B cell (primary cell): ENCODE results near the gene IER3. TPM values are rescaled to one million over a fixed set of nuclear protein-coding genes. Genes with fewer than 3 reads are reported as not detected.
A peak's percentile ranks its signal among the peaks of the same experiment; 100 is the strongest.

Source experiments
- ATAC-seq: fragments of 200-7000 bp; cut with Tn5 transposase; one replicate; pipeline ENCODE4 v1.10.0; 2021; ENCODE audit warnings: low read depth, mild to moderate bottlenecking, moderate number of reproducible peaks, moderate library complexity
- CTCF ChIA-PET: fragments of 350-600 bp; sonication (Branson Sonifier 250); formaldehyde crosslinking; loops from one replicate; lab custom pipeline; 2021; ENCODE audit warnings: antibody characterized with exemption, inconsistent platforms; lab: Charles Lee
- POLR2A ChIA-PET: fragments of 350-600 bp; sonication (Branson Sonifier 250); formaldehyde crosslinking; loops from one replicate; lab custom pipeline; 2021; ENCODE audit warnings: antibody characterized with exemption; lab: Charles Lee
- DNase-seq: peaks from one replicate; pipeline ENCODE4 v3.0.0; 2013
- H2AFZ ChIP-seq: 2 replicates; pipeline ENCODE4 v1.6.1; 2012; ENCODE audit warnings: mild to moderate bottlenecking, low read depth, low read length; ENCODE audit not compliant: insufficient read depth, poor library complexity, severe bottlenecking
- H3K27ac ChIP-seq, 2 donors: 1 replicate in 1 of 2; 2 replicates in 1 of 2; pipeline ENCODE4 v1.5.1; 2012 to 2013; ENCODE audit warnings: low read length in 2 of 2, mild to moderate bottlenecking in 2 of 2, moderate library complexity in 1 of 2
- H3K27me3 ChIP-seq, 4 experiments: fragments of 200-600 bp in 1 of 4; sonication (generic) in 1 of 4; replicated peaks in 1 of 4; 1 replicate in 2 of 4; 2 replicates in 2 of 4; pipeline versions ENCODE4 v1.6.1 to v1.7.0; 2013 to 2016; ENCODE audit warnings: low read length in 3 of 4, mild to moderate bottlenecking in 2 of 4, mixed read lengths in 1 of 4, moderate library complexity in 1 of 4; ENCODE audit not compliant: insufficient read depth in 4 of 4, control insufficient read depth in 3 of 4; ENCODE audit errors: control extremely low read depth in 1 of 4
- H3K36me3 ChIP-seq, 2 experiments: replicated peaks in 1 of 2; 1 replicate in 1 of 2; 2 replicates in 1 of 2; pipeline versions ENCODE4 v1.6.1 to v1.7.1; 2013; ENCODE audit warnings: low read length in 1 of 2; ENCODE audit not compliant: insufficient read depth in 2 of 2, control insufficient read depth in 1 of 2; ENCODE audit errors: control extremely low read depth in 1 of 2, extremely low read depth in 1 of 2
- H3K4me1 ChIP-seq, 2 donors: fragments of 200-600 bp in 1 of 2; sonication (generic) in 1 of 2; 1 replicate in 1 of 2; 2 replicates in 1 of 2; pipeline versions ENCODE4 v1.5.1 to v1.6.1; 2013 to 2017; ENCODE audit warnings: low read length in 2 of 2; ENCODE audit not compliant: control insufficient read depth in 2 of 2, insufficient read depth in 2 of 2
- H3K4me2 ChIP-seq: replicated peaks from 2 replicates; pipeline ENCODE3; 2012; ENCODE audit warnings: mild to moderate bottlenecking, low read depth, low read length; ENCODE audit not compliant: poor library complexity, severe bottlenecking
- H3K4me3 ChIP-seq, 5 experiments: fragments of 200-600 bp in 1 of 5; sonication (generic) in 1 of 5; 1 replicate in 3 of 5; 2 replicates in 2 of 5; pipeline versions ENCODE4 v1.5.1 to v1.7.0; 2011 to 2016; ENCODE audit warnings: low read length in 4 of 5, mild to moderate bottlenecking in 4 of 5, low read depth in 2 of 5, control low read depth in 1 of 5, moderate library complexity in 1 of 5; ENCODE audit not compliant: insufficient read depth in 1 of 5; ENCODE audit errors: control extremely low read depth in 1 of 5, extremely low read depth in 1 of 5
- H3K79me2 ChIP-seq: fragments of 200-600 bp; sonication (generic); one replicate; pipeline ENCODE4 v1.6.0; 2016; ENCODE audit warnings: low read length; ENCODE audit not compliant: control insufficient read depth, insufficient read depth
- H3K9ac ChIP-seq: fragments of 200-600 bp; sonication (generic); 2 replicates; pipeline ENCODE4 v1.6.1; 2017; ENCODE audit warnings: mild to moderate bottlenecking, low read length, moderate library complexity
- H3K9me3 ChIP-seq, 3 donors: one replicate each; pipeline versions ENCODE4 v1.6.1 to v1.7.1; 2013; ENCODE audit warnings: low read length in 2 of 3; ENCODE audit not compliant: control insufficient read depth in 2 of 3, insufficient read depth in 1 of 3; ENCODE audit errors: control extremely low read depth in 1 of 3
- H4K20me1 ChIP-seq: 2 replicates; pipeline ENCODE4 v1.6.0; 2012; ENCODE audit warnings: mild to moderate bottlenecking, low read length; ENCODE audit not compliant: insufficient read depth, control insufficient read depth, poor library complexity, severe bottlenecking
- H3K27ac Mint-ChIP-seq: one replicate; pipeline ENCODE4 v1.8.0; 2021; ENCODE audit warnings: mixed read lengths
- H3K27me3 Mint-ChIP-seq: one replicate; pipeline ENCODE4 v1.8.0; 2021; ENCODE audit warnings: mixed read lengths
- H3K4me1 Mint-ChIP-seq: one replicate; pipeline ENCODE4 v1.8.0; 2021; ENCODE audit warnings: mixed read lengths
- H3K4me3 Mint-ChIP-seq: one replicate; pipeline ENCODE4 v1.8.0; 2021; ENCODE audit warnings: mixed read lengths
- H3K9me3 Mint-ChIP-seq: one replicate; pipeline ENCODE4 v1.8.0; 2022; ENCODE audit warnings: mixed read lengths; ENCODE audit not compliant: insufficient read depth
- EZH2 ChIP-seq: IDR thresholded peaks from 2 replicates; pipeline ENCODE4 v1.6.1; 2012; ENCODE audit warnings: borderline replicate concordance, low read depth, mild to moderate bottlenecking, moderate library complexity, low read length; ENCODE audit not compliant: insufficient read depth, poor library complexity, severe bottlenecking
- WGBS: methylation state at CpG from one replicate; pipeline ENCODE4 v1.1.5; 2013; ENCODE audit warnings: missing lambda C conversion rate; ENCODE audit not compliant: insufficient coverage; 5-methylcytosine and 5-hydroxymethylcytosine counted together
- intact Hi-C: fragments of 100-400 bp; cut with micrococcal nuclease; formaldehyde crosslinking; loops from one replicate; pipeline ENCODE4 v1.10.0; 2022
- polyA plus RNA-seq: library from polyadenylated mRNA; depleted of rRNA; stranded (reverse); fragments of >200 nt; gene quantifications from 2 replicates; pipeline ENCODE4 v1.2.3, GENCODE V29; 2012
- total RNA-seq, 2 donors: library from RNA; stranded (reverse); fragments of 120-200 nt in 1 of 2; gene quantifications; 1 replicate in 1 of 2; 2 replicates in 1 of 2; pipeline versions ENCODE4 v1.2.3 to v1.2.4, GENCODE V29; 2013 to 2022
- TF ChIP-seq, protein P1 (sequence below): fragments of 200-600 bp; IDR thresholded peaks from one replicate; pipeline ENCODE4 v1.8.0; 2022; ENCODE audit warnings: antibody characterized with exemption, mild to moderate bottlenecking

IER3 gene
- total and polyA plus RNA-seq, 2 donors (not counting 1 experiment from before 2014, with no cell fraction given): 3.7 to 4.2 TPM

- Histone ChIP-seq H4K20me1 (peaks cover 40% of the 10 kb centered on the region), H3K4me2 (no peak overlapping the region), H3K27me3 (no peaks in the 10 kb centered on the region), H3K4me1 (peaks cover 22 to 30% of the 10 kb centered on the region in 2 donors), H3K79me2 (peaks cover 89% of the 10 kb centered on the region), H3K36me3 (peaks cover 6 to 60% of the 10 kb centered on the region in 2 experiments), H3K27ac (peak overlapping the region in 1 of 2 donors; percentile 37), H3K4me3 (no peak overlapping the region), H3K9me3 (no peaks in the 10 kb centered on the region), H2AFZ (no peak overlapping the region), H3K9ac (no peak overlapping the region)
- Mint-ChIP-seq H3K27me3 (no peaks in the 10 kb centered on the region), H3K4me3 (no peak overlapping the region), H3K27ac (peak overlapping the region; percentile 38), H3K4me1 (peaks cover 48% of the 10 kb centered on the region), H3K9me3 (no peaks in the 10 kb centered on the region)
- ATAC-seq (no peak), DNase-seq (no peak)
- 89% methylated on average over 7 of the region's 11 CpGs for WGBS
- intact Hi-C loops: no loop called here
- TF ChIP-seq, protein P1, sequence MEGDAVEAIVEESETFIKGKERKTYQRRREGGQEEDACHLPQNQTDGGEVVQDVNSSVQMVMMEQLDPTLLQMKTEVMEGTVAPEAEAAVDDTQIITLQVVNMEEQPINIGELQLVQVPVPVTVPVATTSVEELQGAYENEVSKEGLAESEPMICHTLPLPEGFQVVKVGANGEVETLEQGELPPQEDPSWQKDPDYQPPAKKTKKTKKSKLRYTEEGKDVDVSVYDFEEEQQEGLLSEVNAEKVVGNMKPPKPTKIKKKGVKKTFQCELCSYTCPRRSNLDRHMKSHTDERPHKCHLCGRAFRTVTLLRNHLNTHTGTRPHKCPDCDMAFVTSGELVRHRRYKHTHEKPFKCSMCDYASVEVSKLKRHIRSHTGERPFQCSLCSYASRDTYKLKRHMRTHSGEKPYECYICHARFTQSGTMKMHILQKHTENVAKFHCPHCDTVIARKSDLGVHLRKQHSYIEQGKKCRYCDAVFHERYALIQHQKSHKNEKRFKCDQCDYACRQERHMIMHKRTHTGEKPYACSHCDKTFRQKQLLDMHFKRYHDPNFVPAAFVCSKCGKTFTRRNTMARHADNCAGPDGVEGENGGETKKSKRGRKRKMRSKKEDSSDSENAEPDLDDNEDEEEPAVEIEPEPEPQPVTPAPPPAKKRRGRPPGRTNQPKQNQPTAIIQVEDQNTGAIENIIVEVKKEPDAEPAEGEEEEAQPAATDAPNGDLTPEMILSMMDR: no peak
- TF ChIP-seq EZH2: no peak
- CTCF ChIA-PET: interaction anchor here (0.8 to 22.5 kb wide), 8 partner anchors 9 to 244 kb away, joined by 3 to 963 read pairs (median 4); partner anchors contain the start of gene DHX16
- POLR2A ChIA-PET: interaction anchor here (0.7 to 1.5 kb wide), 3 partner anchors 48 to 236 kb away, joined by 3 to 13 read pairs (median 3); no protein-coding TSS in a partner anchor
These were observed 17.6 kb downstream of the IER3 start for GRCh38 chr6:30726506-30727413.
